Adrenal gland (tissue), 12 donors: ENCODE data around the gene PAXX. TPM values are rescaled to one million over a fixed set of nuclear protein-coding genes. Genes with fewer than 3 reads are reported as not detected.

Source experiments
- DNase-seq, 7 donors: peaks; one replicate each; pipeline ENCODE4 v3.0.0-alpha.2; 2019 to 2020
- H3K27ac ChIP-seq, 5 donors: fragments of 200-600 bp; sonication (generic) in 4 of 5; 1 replicate in 3 of 5; 2 replicates in 2 of 5; pipeline versions ENCODE4 v1.5.1 to v1.8.0; 2016 to 2020; ENCODE audit warnings: mild to moderate bottlenecking in 1 of 5
- H3K27me3 ChIP-seq: fragments of 200-600 bp; 2 replicates; pipeline ENCODE4 v1.8.0; 2021
- H3K36me3 ChIP-seq, 2 donors: fragments of 200-600 bp; replicated peaks in 1 of 2; 1 replicate in 1 of 2; 2 replicates in 1 of 2; pipeline versions ENCODE4 v1.5.1 to v1.8.0; 2018 to 2022
- H3K4me1 ChIP-seq, 2 donors: fragments of 200-600 bp; replicated peaks in 1 of 2; 1 replicate in 1 of 2; 2 replicates in 1 of 2; pipeline versions ENCODE4 v1.5.1 to v1.8.0; 2018 to 2021
- H3K4me3 ChIP-seq, 4 donors: fragments of 200-600 bp; sonication (generic) in 3 of 4; one replicate each; pipeline ENCODE4 v1.5.1; 2016 to 2018
- H3K9me3 ChIP-seq, 3 donors: fragments of 200-600 bp; sonication (generic) in 1 of 3; replicated peaks in 1 of 3; 1 replicate in 2 of 3; 2 replicates in 1 of 3; pipeline versions ENCODE4 v1.5.1 to v1.8.0; 2016 to 2021
- CTCF ChIP-seq, 6 experiments: fragments of 450-650 bp in 4 of 6; fragments of 200-600 bp in 2 of 6; sonication (generic) in 1 of 6; IDR thresholded peaks; 1 replicate in 5 of 6; 2 replicates in 1 of 6; pipeline versions ENCODE4 v1.5.1 to v1.8.0; 2016 to 2021; ENCODE audit warnings: antibody characterized with exemption in 6 of 6, mild to moderate bottlenecking in 2 of 6, moderate library complexity in 1 of 6
- POLR2A ChIP-seq, 2 donors: fragments of 450-650 bp; IDR thresholded peaks; one replicate each; pipeline ENCODE4 v1.6.1; 2017; ENCODE audit warnings: antibody characterized with exemption in 2 of 2, mild to moderate bottlenecking in 2 of 2, moderate library complexity in 1 of 2
- WGBS, 4 donors: extraction: QIAGEN DNeasy Blood & Tissue Kit in 2 of 4; methylation state at CpG; one replicate each; pipeline versions ENCODE4 v1.1.5 to v1.1.7; 2013 to 2017; 5-methylcytosine and 5-hydroxymethylcytosine counted together
- intact Hi-C, 2 donors: fragments of 100-400 bp; cut with DNase I; formaldehyde crosslinking; loops; one replicate each; pipeline versions ENCODE4 v1.14.1 to v1.15.0; 2022 to 2023
- polyA plus RNA-seq, 3 donors: library from polyadenylated mRNA; stranded (reverse); fragments of 200-250 nt in 2 of 3; fragments of 350-450 nt in 1 of 3; fragmentation: Illumina TruSeq in 1 of 3; extraction: RNeasy Lipid Tissue Mini Kit (QIAGEN cat#74804) in 1 of 3; gene quantifications; one replicate each; pipeline ENCODE4 v1.2.3, GENCODE V29; 2013 to 2014
- total RNA-seq, 9 donors: library from RNA; depleted of rRNA in 4 of 9; stranded (reverse); fragments of >200 nt in 4 of 9; fragments of 120-200 nt in 1 of 9; fragmentation: NEBNext Ultra II Directional in 1 of 9; extraction: Animal tissue kit (Norgen Biotek cat#: 25700) in 1 of 9; gene quantifications; one replicate each; pipeline versions ENCODE4 v1.1.0 to v1.2.4, GENCODE V29; 2013 to 2023
- donor health status: healthy with polysubstance abuse.
- donor health status: Bipolar disorder and iron deficiency.
- donor health status: DM: yes; HTN: yes; CAD: no.
- donor health status: DM: no; HTN: no; CAD: no.
- donor health status: DM: no; HTN: no; CAD: no.
- donor health status: DM: yes; HTN: yes; CAD: no.

Gene PAXX
- total and polyA plus RNA-seq, 12 donors = 4.9 to 363 (median 36.5) TPM

- intact Hi-C loops = no loop called here
- Histone ChIP-seq H3K36me3 (peaks cover 0 to 7% of the 10 kb centered on the region in 2 donors), H3K4me1 (peaks cover 0 to 8% of the 10 kb centered on the region in 2 donors), H3K4me3 (no peak overlapping the region), H3K27ac (peak overlapping the region in 2 of 5 donors; percentile 27 to 41), H3K9me3 (no peaks in the 10 kb centered on the region), H3K27me3 (peaks cover 13% of the 10 kb centered on the region)
- DNase-seq = no peak
- WGBS, 4 donors = 65 to 89% (median 73%) methylated on average over 15 to 23 of the region's 23 CpGs
- TF ChIP-seq POLR2A (IDR thresholded peaks at IDR 0.05) (no peak), CTCF (IDR thresholded peaks at IDR 0.05) (no peak)
These were observed 48.3 kb downstream of the PAXX start for GRCh38 chr9:137040568-137040967.

GRCh38 chr9:137041124-137041523 lies 48.9 kb downstream of the PAXX start:
- H3K27ac ChIP-seq = peak overlapping the region in 2 of 5 donors; percentile 27 to 41
- no peak overlapping the region for H3K4me3 ChIP-seq
- no peaks in the 10 kb centered on the region for H3K9me3 ChIP-seq
- peaks cover 16% of the 10 kb centered on the region for H3K27me3 ChIP-seq
- WGBS, 4 donors = 24 to 64% (median 48%) methylated on average over 7 to 16 of the region's 16 CpGs
- peaks cover 2 to 11% of the 10 kb centered on the region in 2 donors for H3K4me1 ChIP-seq
- TF ChIP-seq POLR2A (IDR thresholded peaks at IDR 0.05) (no peak), CTCF (IDR thresholded peaks at IDR 0.05) (no peak)
- H3K36me3 ChIP-seq = peaks cover 0 to 7% of the 10 kb centered on the region in 2 donors
- peak in 2 of 7 donors; percentile 46 to 73 for DNase-seq
- intact Hi-C loops = no loop called here

- peaks cover 0 to 7% of the 10 kb centered on the region in 2 donors for H3K36me3 ChIP-seq
- peaks cover 5 to 15% of the 10 kb centered on the region in 2 donors for H3K4me1 ChIP-seq
- intact Hi-C loops = no loop called here
- no peak overlapping the region for H3K4me3 ChIP-seq
- TF ChIP-seq CTCF (IDR thresholded peaks at IDR 0.05) = no peak
- no peak for TF ChIP-seq POLR2A (IDR thresholded peaks at IDR 0.05)
- peak overlapping the region in 2 of 5 donors; percentile 42 to 49 for H3K27ac ChIP-seq
- peaks cover 34% of the 10 kb centered on the region for H3K27me3 ChIP-seq
- 64 to 85% (median 73%) methylated on average over 6 to 36 of the region's 36 CpGs for WGBS, 4 donors
- DNase-seq = peak in 2 of 7 donors; percentile 52 to 68
- H3K9me3 ChIP-seq = no peaks in the 10 kb centered on the region
These were observed 50.8 kb downstream of the PAXX start for GRCh38 chr9:137042751-137043727.

Other genes starting within 250 kb of the PAXX start
Only the 30 nearest of the 39 such genes appear.
- gene TMEM141, start 201.1 kb upstream of the PAXX start, total RNA-seq = 10 to 100 TPM; 31.3 to 78.7 (median 58.1) TPM
- 10 to 100 TPM; 46.7 to 94.8 (median 76.3) TPM for gene TMEM141, start 201.1 kb upstream of the PAXX start, polyA plus RNA-seq
- gene CCDC183, start 196.1 kb upstream of the PAXX start, total RNA-seq = 1 to 10 TPM in 6 of 9 donors, under 1 TPM in 2, not detected in 1; 0.46 to 3.3 (median 1.7) TPM
- 10 to 100 TPM in 1 of 3 donors, 1 to 10 TPM in 1, under 1 TPM in 1; 0.60 to 17.5 (median 2.4) TPM for gene CCDC183, start 196.1 kb upstream of the PAXX start, polyA plus RNA-seq
- gene RABL6, start 184.5 kb upstream of the PAXX start, total RNA-seq = 10 to 100 TPM; 20.9 to 82.0 (median 56.6) TPM
- 100 to 1,000 TPM in 1 of 3 donors, 10 to 100 TPM in 2; 24.0 to 150 (median 71.1) TPM for gene RABL6, start 184.5 kb upstream of the PAXX start, polyA plus RNA-seq
- 1 to 10 TPM in 8 of 9 donors, under 1 TPM in 1; 0.42 to 7.1 (median 3.4) TPM for gene AJM1, start 149.9 kb upstream of the PAXX start, total RNA-seq
- gene AJM1, start 149.9 kb upstream of the PAXX start, polyA plus RNA-seq = 10 to 100 TPM in 1 of 3 donors, 1 to 10 TPM in 1, under 1 TPM in 1; 0.33 to 13.7 (median 3.2) TPM
- 100 to 1,000 TPM in 7 of 9 donors, 10 to 100 TPM in 2; 73.9 to 267 (median 171) TPM for gene PHPT1, start 143.0 kb upstream of the PAXX start, total RNA-seq
- gene PHPT1, start 143.0 kb upstream of the PAXX start, polyA plus RNA-seq = 100 to 1,000 TPM in 2 of 3 donors, 10 to 100 TPM in 1; 75.8 to 330 (median 214) TPM
- gene MAMDC4, start 140.1 kb upstream of the PAXX start, total RNA-seq = 10 to 100 TPM in 1 of 9 donors, 1 to 10 TPM in 8; 1.3 to 13.8 (median 4.6) TPM
- 10 to 100 TPM in 2 of 3 donors, under 1 TPM in 1; 0.57 to 30.6 (median 11.6) TPM for gene MAMDC4, start 140.1 kb upstream of the PAXX start, polyA plus RNA-seq
- 100 to 1,000 TPM; 228 to 557 (median 426) TPM for gene EDF1, start 126.1 kb upstream of the PAXX start, total RNA-seq
- 1,000 to 10,000 TPM in 2 of 3 donors, 100 to 1,000 TPM in 1; 649 to 1,113 (median 1,099) TPM for gene EDF1, start 126.1 kb upstream of the PAXX start, polyA plus RNA-seq
- gene TRAF2, start 105.9 kb upstream of the PAXX start, total RNA-seq = 10 to 100 TPM in 5 of 9 donors, 1 to 10 TPM in 4; 3.8 to 16.9 (median 10.3) TPM
- gene TRAF2, start 105.9 kb upstream of the PAXX start, polyA plus RNA-seq = 10 to 100 TPM in 2 of 3 donors, 1 to 10 TPM in 1; 3.4 to 24.7 (median 13.2) TPM
- 100 to 1,000 TPM in 7 of 9 donors, 10 to 100 TPM in 2; 91.6 to 257 (median 202) TPM for gene FBXW5, start 47.7 kb upstream of the PAXX start, total RNA-seq
- gene FBXW5, start 47.7 kb upstream of the PAXX start, polyA plus RNA-seq = 100 to 1,000 TPM in 2 of 3 donors, 10 to 100 TPM in 1; 19.2 to 153 (median 125) TPM
- gene C8G, start 47.2 kb upstream of the PAXX start, total RNA-seq = 1 to 10 TPM in 2 of 9 donors, under 1 TPM in 1, not detected in 6; 0.68 to 5.5 (median 1.2) TPM
- gene C8G, start 47.2 kb upstream of the PAXX start, polyA plus RNA-seq = 1 to 10 TPM; 1.1 to 4.3 (median 3.3) TPM
- gene LCN12, start 40.1 kb upstream of the PAXX start, total RNA-seq = 10 to 100 TPM in 1 of 9 donors, 1 to 10 TPM in 7, not detected in 1; 1.7 to 16.6 (median 4.0) TPM
- gene LCN12, start 40.1 kb upstream of the PAXX start, polyA plus RNA-seq = 10 to 100 TPM in 2 of 3 donors, under 1 TPM in 1; 0.75 to 31.8 (median 25.7) TPM
- 100 to 1,000 TPM in 6 of 9 donors, 10 to 100 TPM in 2, 1 to 10 TPM in 1; 1.1 to 607 (median 197) TPM for gene PTGDS, start 14.9 kb upstream of the PAXX start, total RNA-seq
- gene PTGDS, start 14.9 kb upstream of the PAXX start, polyA plus RNA-seq = 100 to 1,000 TPM in 2 of 3 donors, 10 to 100 TPM in 1; 23.8 to 812 (median 672) TPM
- 1 to 10 TPM in 3 of 9 donors, under 1 TPM in 4, not detected in 2; 0.06 to 2.8 (median 0.41) TPM for gene LCNL1, start 9.4 kb upstream of the PAXX start, total RNA-seq
- gene LCNL1, start 9.4 kb upstream of the PAXX start, polyA plus RNA-seq = 10 to 100 TPM in 1 of 3 donors, 1 to 10 TPM in 1, under 1 TPM in 1; 0.26 to 10.5 (median 8.2) TPM
- 1 to 10 TPM in 2 of 9 donors, under 1 TPM in 5, not detected in 2; 0.22 to 1.3 (median 0.79) TPM for gene CLIC3, start 4.1 kb downstream of the PAXX start, total RNA-seq
- gene CLIC3, start 4.1 kb downstream of the PAXX start, polyA plus RNA-seq = 1 to 10 TPM in 2 of 3 donors, not detected in 1; 3.8 to 6.4 TPM
- 10 to 100 TPM in 8 of 9 donors, 1 to 10 TPM in 1; 2.9 to 54.4 (median 29.3) TPM for gene ABCA2, start 35.8 kb downstream of the PAXX start, total RNA-seq
- 100 to 1,000 TPM in 1 of 3 donors, 10 to 100 TPM in 2; 13.6 to 150 (median 69.8) TPM for gene ABCA2, start 35.8 kb downstream of the PAXX start, polyA plus RNA-seq
- gene FUT7, start 39.7 kb downstream of the PAXX start, total RNA-seq = under 1 TPM in 5 of 9 donors, not detected in 4; 0.11 to 0.69 (median 0.21) TPM
- gene FUT7, start 39.7 kb downstream of the PAXX start, polyA plus RNA-seq = under 1 TPM in 2 of 3 donors, not detected in 1; 0.16 to 0.17 TPM
- 10 to 100 TPM in 8 of 9 donors, 1 to 10 TPM in 1; 9.4 to 77.1 (median 41.2) TPM for gene NPDC1, start 53.8 kb downstream of the PAXX start, total RNA-seq
- 100 to 1,000 TPM in 2 of 3 donors, 1 to 10 TPM in 1; 5.1 to 311 (median 194) TPM for gene NPDC1, start 53.8 kb downstream of the PAXX start, polyA plus RNA-seq
- under 1 TPM in 4 of 9 donors, not detected in 5; 0.28 to 0.53 (median 0.36) TPM for gene ENTPD2, start 61.6 kb downstream of the PAXX start, total RNA-seq
- 1 to 10 TPM in 2 of 3 donors, not detected in 1; 1.6 to 1.7 TPM for gene ENTPD2, start 61.6 kb downstream of the PAXX start, polyA plus RNA-seq
- 1 to 10 TPM in 2 of 9 donors, under 1 TPM in 7; 0.24 to 1.7 (median 0.79) TPM for gene SAPCD2, start 78.1 kb downstream of the PAXX start, total RNA-seq
- gene SAPCD2, start 78.1 kb downstream of the PAXX start, polyA plus RNA-seq = under 1 TPM; 0.07 to 0.56 (median 0.17) TPM
- 10 to 100 TPM in 8 of 9 donors, under 1 TPM in 1; 0.28 to 68.7 (median 14.4) TPM for gene UAP1L1, start 85.1 kb downstream of the PAXX start, total RNA-seq
- gene UAP1L1, start 85.1 kb downstream of the PAXX start, polyA plus RNA-seq = 10 to 100 TPM in 2 of 3 donors, 1 to 10 TPM in 1; 3.6 to 61.1 (median 15.9) TPM
- 100 to 1,000 TPM in 1 of 9 donors, 10 to 100 TPM in 8; 44.5 to 102 (median 63.0) TPM for gene MAN1B1, start 94.6 kb downstream of the PAXX start, total RNA-seq
- gene MAN1B1, start 94.6 kb downstream of the PAXX start, polyA plus RNA-seq = 100 to 1,000 TPM in 1 of 3 donors, 10 to 100 TPM in 2; 44.4 to 138 (median 87.6) TPM
- 100 to 1,000 TPM; 117 to 387 (median 234) TPM for gene DPP7, start 122.3 kb downstream of the PAXX start, total RNA-seq
- gene DPP7, start 122.3 kb downstream of the PAXX start, polyA plus RNA-seq = 1,000 to 10,000 TPM in 2 of 3 donors, 10 to 100 TPM in 1; 52.6 to 1,938 (median 1,109) TPM
- gene GRIN1, start 146.7 kb downstream of the PAXX start, total RNA-seq = under 1 TPM in 4 of 9 donors, not detected in 5; 0.04 to 0.28 (median 0.08) TPM
- gene GRIN1, start 146.7 kb downstream of the PAXX start, polyA plus RNA-seq = under 1 TPM; 0.04 to 0.16 (median 0.10) TPM
- not detected for gene LRRC26, start 177.6 kb downstream of the PAXX start, total RNA-seq
- gene LRRC26, start 177.6 kb downstream of the PAXX start, polyA plus RNA-seq = not detected
- not detected for gene TMEM210, start 179.6 kb downstream of the PAXX start, total RNA-seq
- gene TMEM210, start 179.6 kb downstream of the PAXX start, polyA plus RNA-seq = not detected
- 10 to 100 TPM; 18.1 to 72.1 (median 25.6) TPM for gene ANAPC2, start 196.1 kb downstream of the PAXX start, total RNA-seq
- 100 to 1,000 TPM in 1 of 3 donors, 10 to 100 TPM in 1, 1 to 10 TPM in 1; 7.1 to 162 (median 89.7) TPM for gene ANAPC2, start 196.1 kb downstream of the PAXX start, polyA plus RNA-seq
- 10 to 100 TPM; 50.0 to 98.1 (median 65.7) TPM for gene SSNA1, start 196.3 kb downstream of the PAXX start, total RNA-seq
- gene SSNA1, start 196.3 kb downstream of the PAXX start, polyA plus RNA-seq = 100 to 1,000 TPM in 2 of 3 donors, 10 to 100 TPM in 1; 13.2 to 138 (median 127) TPM
- 10 to 100 TPM in 5 of 9 donors, 1 to 10 TPM in 4; 5.0 to 23.5 (median 10.7) TPM for gene TPRN, start 208.3 kb downstream of the PAXX start, total RNA-seq
- 1 to 10 TPM; 1.4 to 7.6 (median 3.4) TPM for gene TPRN, start 208.3 kb downstream of the PAXX start, polyA plus RNA-seq
- gene TMEM203, start 213.2 kb downstream of the PAXX start, total RNA-seq = 10 to 100 TPM; 32.7 to 48.4 (median 42.3) TPM
- gene TMEM203, start 213.2 kb downstream of the PAXX start, polyA plus RNA-seq = 10 to 100 TPM; 21.7 to 30.2 (median 28.4) TPM
- gene NDOR1, start 213.3 kb downstream of the PAXX start, total RNA-seq = 10 to 100 TPM in 7 of 9 donors, 1 to 10 TPM in 2; 4.5 to 21.4 (median 13.5) TPM
- gene NDOR1, start 213.3 kb downstream of the PAXX start, polyA plus RNA-seq = 10 to 100 TPM in 2 of 3 donors, 1 to 10 TPM in 1; 1.6 to 36.4 (median 14.9) TPM